Naive thymus-derived CD4-positive, alpha-beta T cell (primary cell): ENCODE measurements around the gene TRIM17. TPM values are rescaled to one million over a fixed set of nuclear protein-coding genes. Genes with fewer than 3 reads are reported as not detected.

Experiments used
- ATAC-seq: fragments of 150-1000 bp; cut with Tn5 transposase; 2 replicates; pipeline ENCODE4 v1.10.0; 2021; ENCODE audit warnings: mild to moderate bottlenecking, moderate library complexity
- CTCF ChIA-PET: fragments of 350-600 bp; sonication (Branson Sonifier 250); formaldehyde crosslinking; loops from one replicate; lab custom pipeline; 2021; ENCODE audit warnings: antibody characterized with exemption; lab: Charles Lee
- POLR2A ChIA-PET: fragments of 350-600 bp; sonication (Branson Sonifier 250); formaldehyde crosslinking; loops from one replicate; lab custom pipeline; 2021; ENCODE audit warnings: antibody characterized with exemption, inconsistent platforms; lab: Charles Lee
- DNase-seq, 9 donors: peaks; one replicate each; pipeline versions ENCODE4 v3.0.0 to v3.0.0-alpha.2; 2020 to 2022; ENCODE audit warnings: mixed read lengths in 1 of 9
- H3K27ac ChIP-seq: one replicate; pipeline ENCODE4 v1.7.0; 2013; ENCODE audit warnings: mild to moderate bottlenecking, low read depth, low read length, moderate library complexity
- H3K27me3 ChIP-seq, 2 donors: one replicate each; pipeline ENCODE4 v1.7.0; 2013; ENCODE audit warnings: low read length in 2 of 2, mild to moderate bottlenecking in 2 of 2, moderate library complexity in 2 of 2; ENCODE audit not compliant: control insufficient read depth in 2 of 2, insufficient read depth in 2 of 2
- H3K36me3 ChIP-seq, 3 experiments: 1 replicate in 2 of 3; 2 replicates in 1 of 3; pipeline ENCODE4 v1.7.0; 2013; ENCODE audit warnings: low read length in 3 of 3, mild to moderate bottlenecking in 3 of 3, moderate library complexity in 1 of 3; ENCODE audit not compliant: insufficient read depth in 3 of 3, control insufficient read depth in 2 of 3
- H3K4me1 ChIP-seq, 2 donors: one replicate each; pipeline ENCODE4 v1.7.0; 2013; ENCODE audit warnings: low read length in 2 of 2, mild to moderate bottlenecking in 2 of 2, moderate library complexity in 1 of 2; ENCODE audit not compliant: control insufficient read depth in 2 of 2, insufficient read depth in 2 of 2
- H3K4me3 ChIP-seq: 2 replicates; pipeline ENCODE4 v1.7.0; 2013; ENCODE audit warnings: mild to moderate bottlenecking, low read length
- H3K9me3 ChIP-seq, 3 experiments: 1 replicate in 2 of 3; 2 replicates in 1 of 3; pipeline ENCODE4 v1.7.0; 2013; ENCODE audit warnings: low read length in 3 of 3; ENCODE audit not compliant: control insufficient read depth in 2 of 3
- H3K27ac Mint-ChIP-seq, 9 donors: one replicate each; pipeline ENCODE4 v1.8.0; 2020 to 2022; ENCODE audit warnings: mixed read lengths in 9 of 9, mild to moderate bottlenecking in 8 of 9, moderate library complexity in 5 of 9, inconsistent platforms in 2 of 9
- H3K27me3 Mint-ChIP-seq, 5 donors: one replicate each; pipeline ENCODE4 v1.8.0; 2021 to 2022; ENCODE audit warnings: mixed read lengths in 5 of 5, mild to moderate bottlenecking in 1 of 5
- H3K36me3 Mint-ChIP-seq, 5 donors: one replicate each; pipeline ENCODE4 v1.8.0; 2020 to 2022; ENCODE audit warnings: mixed read lengths in 5 of 5, mild to moderate bottlenecking in 3 of 5, inconsistent platforms in 1 of 5
- H3K4me1 Mint-ChIP-seq, 7 donors: one replicate each; pipeline ENCODE4 v1.8.0; 2020 to 2022; ENCODE audit warnings: mixed read lengths in 7 of 7, mild to moderate bottlenecking in 3 of 7, inconsistent platforms in 1 of 7
- H3K4me3 Mint-ChIP-seq, 10 donors: one replicate each; pipeline ENCODE4 v1.8.0; 2020 to 2022; ENCODE audit warnings: mild to moderate bottlenecking in 10 of 10, mixed read lengths in 10 of 10, moderate library complexity in 6 of 10, inconsistent platforms in 2 of 10
- H3K9me3 Mint-ChIP-seq, 11 donors: one replicate each; pipeline ENCODE4 v1.8.0; 2020 to 2022; ENCODE audit warnings: mixed read lengths in 11 of 11, mild to moderate bottlenecking in 4 of 11, inconsistent platforms in 1 of 11, moderate library complexity in 1 of 11
- intact Hi-C, 2 donors: fragments of 100-400 bp; cut with micrococcal nuclease; formaldehyde crosslinking; loops; one replicate each; pipeline ENCODE4 v1.15.1; 2023
- polyA plus RNA-seq, 2 donors: library from polyadenylated mRNA; unstranded; fragments of 300-500 nt; fragmentation: Illumina TruSeq; gene quantifications; one replicate each; pipeline ENCODE4 v1.2.3, GENCODE V29; 2021
- total RNA-seq, 6 experiments: library from RNA in 5 of 6; stranded (reverse) in 5 of 6; gene quantifications; 1 replicate in 5 of 6; 2 replicates in 1 of 6; pipeline ENCODE4 v1.2.3 and lab custom pipeline; 2021 to 2026

TRIM17 gene
- total and polyA plus RNA-seq, 7 experiments from 2014 or later: 0.18 to 2.5 (median 1.00) TPM

DNA sequence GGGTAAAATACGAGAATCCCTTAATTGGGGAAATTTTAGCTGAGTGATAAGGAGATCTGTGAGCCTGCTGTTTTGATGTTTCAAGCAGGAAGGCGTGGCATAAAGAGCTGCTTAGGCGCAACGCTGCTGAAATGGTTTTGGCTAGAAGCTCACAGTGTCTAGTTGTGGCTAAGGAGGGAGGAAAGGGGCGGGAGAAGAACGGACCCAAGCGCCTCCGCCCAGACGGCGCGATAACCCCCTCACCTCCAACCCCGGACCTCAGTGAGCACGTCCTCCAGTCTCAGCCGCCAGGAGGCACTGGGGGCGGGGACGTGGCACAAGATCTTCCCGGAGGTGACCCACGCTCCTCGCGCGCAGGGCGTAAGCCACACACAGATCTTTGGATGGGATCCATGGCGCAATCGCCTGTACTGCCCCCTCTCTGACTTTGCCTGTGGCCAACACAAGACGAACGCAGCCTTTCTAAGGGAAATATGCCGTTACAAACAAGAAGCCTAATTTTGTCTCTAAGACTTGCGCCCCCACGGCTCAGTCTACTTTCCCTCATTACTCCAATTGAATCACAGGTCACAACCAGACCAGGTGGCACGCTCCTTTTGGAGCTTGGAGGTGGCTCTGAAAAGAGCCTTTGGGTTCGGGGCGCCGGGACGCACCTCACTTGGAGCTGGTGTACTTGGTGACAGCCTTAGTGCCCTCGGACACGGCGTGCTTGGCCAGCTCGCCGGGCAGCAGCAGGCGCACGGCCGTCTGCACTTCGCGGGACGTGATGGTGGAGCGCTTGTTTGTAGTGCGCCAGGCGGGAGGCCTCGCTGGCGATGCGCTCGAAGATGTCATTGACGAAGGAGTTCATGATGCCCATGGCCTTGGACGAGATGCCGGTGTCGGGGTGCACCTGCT lies 47.1 kb upstream of the TRIM17 start:
- ChIA-PET CTCF (interaction anchor here (0.7 kb wide), 2 partner anchors 193 to 335 kb away, joined by 3 to 4 read pairs; no protein-coding TSS in a partner anchor), POLR2A (interaction anchor here (1.0 to 3.2 kb wide), 6 partner anchors 8 to 59 kb away, joined by 4 to 24 read pairs (median 6); partner anchors contain the start of gene RNF187)
- Histone ChIP-seq H3K27me3 (no peaks in the 10 kb centered on the region), H3K4me1 (peaks cover 22 to 26% of the 10 kb centered on the region in 2 donors), H3K36me3 (no peaks in the 10 kb centered on the region), H3K4me3 (peak overlapping the region; percentile 62), H3K27ac (no peak overlapping the region), H3K9me3 (no peaks in the 10 kb centered on the region)
- peak in 5 of 9 donors; percentile 16 to 83 (median 23) for DNase-seq
- ATAC-seq: peak; percentile 28
- Mint-ChIP-seq H3K9me3 (no peaks in the 10 kb centered on the region), H3K4me3 (peak overlapping the region; percentile 73 to 93 (median 82)), H3K36me3 (peaks cover 0 to 6% (median 0%) of the 10 kb centered on the region in 5 donors), H3K4me1 (peaks cover 22 to 69% (median 44%) of the 10 kb centered on the region in 7 donors), H3K27ac (peak overlapping the region in 5 of 9 donors; percentile 25 to 92 (median 73)), H3K27me3 (peaks cover 6 to 28% (median 18%) of the 10 kb centered on the region in 5 donors)
- intact Hi-C loops: loop anchor here (1.0 to 5.0 kb wide), 11 partner anchors 8 to 878 kb away; partner anchors contain the start of genes ARF1 (in 1 of the 2), CCSAP (in 1 of the 2), GUK1 (in 1 of the 2) and IBA57 (in 1 of the 2)

DNA sequence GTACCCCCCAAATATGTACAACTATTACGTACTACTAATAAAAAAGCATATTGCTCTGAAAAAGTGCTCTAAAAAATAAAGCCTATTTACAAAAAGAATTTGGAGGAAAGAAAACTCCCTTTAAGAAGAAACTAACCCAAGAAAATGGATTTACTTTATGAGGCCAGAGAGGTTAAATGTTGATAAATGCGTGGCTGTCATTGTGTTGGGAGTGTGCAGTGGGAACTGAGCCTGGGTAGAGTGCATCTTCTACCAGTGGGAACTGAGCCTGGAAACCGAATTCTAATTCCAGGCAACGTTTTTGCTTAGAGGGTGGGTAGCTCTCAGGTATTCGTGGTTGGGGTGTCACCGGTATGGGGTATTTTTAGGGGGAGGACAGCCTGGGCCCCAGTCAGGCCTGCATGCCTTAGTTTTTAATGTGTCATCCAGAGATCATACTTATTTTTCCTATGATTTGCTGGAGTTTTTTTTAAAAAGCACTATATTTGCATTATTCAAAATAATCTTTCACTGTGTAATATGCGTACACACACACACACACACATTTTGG lies 46.4 kb upstream of the TRIM17 start:
- H3K9me3 Mint-ChIP-seq: peaks cover 0 to 6% (median 0%) of the 10 kb centered on the region in 11 donors
- Histone ChIP-seq H3K9me3 (no peaks in the 10 kb centered on the region), H3K27me3 (no peaks in the 10 kb centered on the region), H3K27ac (no peak overlapping the region), H3K4me3 (peak overlapping the region; percentile 62), H3K36me3 (no peaks in the 10 kb centered on the region), H3K4me1 (peaks cover 22 to 26% of the 10 kb centered on the region in 2 donors)
- peaks cover 0 to 22% (median 13%) of the 10 kb centered on the region in 5 donors for H3K27me3 Mint-ChIP-seq
- intact Hi-C loops: loop anchor here in 1 of 2 donors (5.0 kb wide), 1 partner anchor 879 kb away; the partner anchor contains the start of gene CCSAP
- ChIA-PET CTCF (interaction anchor here (0.6 kb wide), 1 partner anchor 17 kb away, joined by 4 read pairs; no protein-coding TSS in a partner anchor), POLR2A (interaction anchor here (1.7 to 3.2 kb wide), 2 partner anchors 8 to 24 kb away, joined by 5 to 24 read pairs; partner anchors contain the start of gene RNF187)
- peaks cover 27 to 73% (median 47%) of the 10 kb centered on the region in 7 donors for H3K4me1 Mint-ChIP-seq
- ATAC-seq: no peak
- peaks cover 0 to 6% (median 0%) of the 10 kb centered on the region in 5 donors for H3K36me3 Mint-ChIP-seq
- DNase-seq: no peak
- H3K27ac Mint-ChIP-seq: peak overlapping the region in 1 of 9 donors; percentile 92
- H3K4me3 Mint-ChIP-seq: peak overlapping the region in 9 of 10 donors; percentile 73 to 93 (median 81)

DNA sequence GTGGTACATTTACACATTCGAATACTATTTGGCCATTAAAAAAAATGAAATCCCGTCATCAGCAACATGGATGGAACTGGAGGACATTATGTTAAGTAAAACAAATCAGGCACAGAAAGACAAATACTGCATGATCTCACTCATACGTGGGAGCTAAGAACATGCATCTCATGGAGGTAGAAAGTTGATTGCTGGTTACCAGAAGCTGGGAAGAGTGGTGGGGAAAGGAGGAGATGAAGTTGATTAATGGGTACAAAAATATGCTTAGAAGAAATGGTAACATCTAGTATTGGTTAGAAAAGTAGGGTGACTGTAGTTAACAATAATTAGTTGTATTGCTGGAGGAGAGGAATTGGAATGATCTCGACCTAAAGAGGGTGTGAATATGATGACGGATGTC lies 45.9 kb upstream of the TRIM17 start:
- H3K4me3 Mint-ChIP-seq: peak overlapping the region in 7 of 10 donors; percentile 6 to 87 (median 73)
- POLR2A ChIA-PET: interaction anchor here (1.7 kb wide), 1 partner anchor 8 kb away, joined by 5 read pairs; no protein-coding TSS in a partner anchor
- no peak overlapping the region for H3K27ac ChIP-seq
- ATAC-seq (no peak), DNase-seq (no peak)
- peak overlapping the region in 1 of 9 donors; percentile 92 for H3K27ac Mint-ChIP-seq
- peaks cover 0 to 6% (median 0%) of the 10 kb centered on the region in 5 donors for H3K36me3 Mint-ChIP-seq
- no peaks in the 10 kb centered on the region for H3K27me3 ChIP-seq
- intact Hi-C loops: loop anchor here in 1 of 2 donors (5.0 kb wide), 1 partner anchor 880 kb away; the partner anchor contains the start of gene CCSAP
- no peaks in the 10 kb centered on the region for H3K9me3 ChIP-seq
- CTCF ChIA-PET: interaction anchor here (0.6 kb wide), 1 partner anchor 18 kb away, joined by 4 read pairs; no protein-coding TSS in a partner anchor
- peaks cover 32 to 71% (median 52%) of the 10 kb centered on the region in 7 donors for H3K4me1 Mint-ChIP-seq
- peaks cover 0 to 10% (median 0%) of the 10 kb centered on the region in 11 donors for H3K9me3 Mint-ChIP-seq
- H3K27me3 Mint-ChIP-seq: peaks cover 0 to 17% (median 9%) of the 10 kb centered on the region in 5 donors
- no peaks in the 10 kb centered on the region for H3K36me3 ChIP-seq
- peaks cover 22 to 26% of the 10 kb centered on the region in 2 donors for H3K4me1 ChIP-seq
- no peak overlapping the region for H3K4me3 ChIP-seq

DNA sequence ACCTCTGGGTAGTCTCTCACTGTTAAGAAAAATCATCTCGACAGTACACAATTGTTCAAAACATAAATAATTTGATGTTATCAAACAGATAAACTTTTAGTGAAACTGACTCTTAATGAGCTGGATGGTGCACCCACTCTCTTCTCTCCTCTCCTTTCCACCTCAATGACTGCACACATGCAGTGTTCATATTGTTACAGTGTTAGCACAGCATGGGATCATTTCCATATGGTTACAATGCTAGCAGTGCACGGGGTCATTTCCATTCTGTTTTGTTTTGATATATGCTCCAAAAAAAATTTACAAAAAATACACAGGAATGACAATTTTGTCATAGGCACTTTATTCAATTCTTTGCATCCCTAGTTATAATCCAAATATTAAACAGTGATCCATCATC lies 44.2 kb upstream of the TRIM17 start:
- intact Hi-C loops: loop anchor here in 1 of 2 donors (5.0 kb wide), 1 partner anchor 881 kb away; the partner anchor contains the start of gene CCSAP
- no peaks in the 10 kb centered on the region for H3K27me3 ChIP-seq

GRCh38 chr1:228459091-228459993 lies 42.7 kb upstream of the TRIM17 start:
- intact Hi-C loops: loop anchor here (2.0 to 10.0 kb wide), 9 partner anchors 43 to 1168 kb away; partner anchors contain the start of genes NUP133 (in 2 of the 2), CCSAP (in 1 of the 2), MRPL55 (in 1 of the 2) and TAF5L (in 1 of the 2)
- H3K27ac ChIP-seq: peak overlapping the region; percentile 87
- Mint-ChIP-seq H3K9me3 (peaks cover 0 to 10% (median 0%) of the 10 kb centered on the region in 11 donors), H3K4me3 (peak overlapping the region; percentile 80 to 97 (median 94)), H3K36me3 (peaks cover 0 to 10% (median 3%) of the 10 kb centered on the region in 5 donors), H3K27ac (peak overlapping the region; percentile 93 to 99 (median 98)), H3K27me3 (peaks cover 0 to 13% (median 2%) of the 10 kb centered on the region in 5 donors), H3K4me1 (peaks cover 37 to 72% (median 50%) of the 10 kb centered on the region in 7 donors)
- POLR2A ChIA-PET: interaction anchor here (0.9 to 6.3 kb wide), 4 partner anchors 11 to 297 kb away, joined by 3 to 38 read pairs (median 3); partner anchors contain the start of gene RNF187
- peak; percentile 28 to 72 (median 37) for DNase-seq
- ATAC-seq: no peak
- H3K4me3 ChIP-seq: peak overlapping the region; percentile 78
- no peaks in the 10 kb centered on the region for H3K27me3 ChIP-seq
- CTCF ChIA-PET: interaction anchor here (1.2 to 1.7 kb wide), 2 partner anchors 27 to 29 kb away, joined by 3 to 8 read pairs; no protein-coding TSS in a partner anchor
- H3K9me3 ChIP-seq: no peaks in the 10 kb centered on the region
- H3K36me3 ChIP-seq: no peaks in the 10 kb centered on the region
- peaks cover 17 to 22% of the 10 kb centered on the region in 2 donors for H3K4me1 ChIP-seq

More for the DNA sequence above, 44.2 kb upstream of the TRIM17 start:
- Histone ChIP-seq H3K4me1 (peaks cover 27 to 30% of the 10 kb centered on the region in 2 donors), H3K9me3 (no peaks in the 10 kb centered on the region), H3K36me3 (no peaks in the 10 kb centered on the region), H3K4me3 (no peak overlapping the region), H3K27ac (no peak overlapping the region)
- ChIA-PET CTCF (no interaction called here), POLR2A (interaction anchor here (0.6 to 6.3 kb wide), 2 partner anchors 26 to 462 kb away, joined by 7 to 38 read pairs; partner anchors contain the start of gene RNF187)
- peak overlapping the region in 4 of 9 donors; percentile 22 to 63 (median 43) for H3K27ac Mint-ChIP-seq
- peak overlapping the region; percentile 10 to 76 (median 54) for H3K4me3 Mint-ChIP-seq
- peaks cover 0 to 7% (median 0%) of the 10 kb centered on the region in 5 donors for H3K36me3 Mint-ChIP-seq
- DNase-seq (no peak), ATAC-seq (no peak)
- peaks cover 42 to 78% (median 63%) of the 10 kb centered on the region in 7 donors for H3K4me1 Mint-ChIP-seq
- H3K9me3 Mint-ChIP-seq: peaks cover 0 to 10% (median 0%) of the 10 kb centered on the region in 11 donors
- H3K27me3 Mint-ChIP-seq: peaks cover 0 to 13% (median 5%) of the 10 kb centered on the region in 5 donors
